Liver (tissue), 9 donors: ENCODE results near the gene FHOD1. TPM values are rescaled to one million over a fixed set of nuclear protein-coding genes. Genes with fewer than 3 reads are reported as not detected.

ENCODE experiments used
- DNase-seq: peaks from one replicate; pipeline ENCODE4 v3.0.0-alpha.2; 2017; ENCODE audit warnings: low spot score
- H3K27ac ChIP-seq, 2 donors: one replicate each; pipeline ENCODE4 v1.7.0; 2013; ENCODE audit warnings: inconsistent platforms in 2 of 2, low read length in 2 of 2, control low read depth in 1 of 2, low read depth in 1 of 2, mild to moderate bottlenecking in 1 of 2
- H3K27me3 ChIP-seq, 4 donors: one replicate each; pipeline versions ENCODE4 v1.6.1 to v1.7.0; 2013; ENCODE audit warnings: low read length in 3 of 4, inconsistent platforms in 1 of 4, mild to moderate bottlenecking in 1 of 4, moderate library complexity in 1 of 4; ENCODE audit not compliant: control insufficient read depth in 4 of 4, insufficient read depth in 4 of 4
- H3K36me3 ChIP-seq, 4 donors: one replicate each; pipeline versions ENCODE4 v1.6.1 to v1.7.0; 2013; ENCODE audit warnings: low read length in 3 of 4, mild to moderate bottlenecking in 3 of 4, low read depth in 1 of 4, moderate library complexity in 1 of 4; ENCODE audit not compliant: control insufficient read depth in 4 of 4, insufficient read depth in 3 of 4
- H3K4me1 ChIP-seq, 4 donors: one replicate each; pipeline versions ENCODE4 v1.6.1 to v1.7.0; 2013; ENCODE audit warnings: low read length in 3 of 4, mild to moderate bottlenecking in 3 of 4, moderate library complexity in 1 of 4; ENCODE audit not compliant: control insufficient read depth in 4 of 4, insufficient read depth in 4 of 4
- H3K4me3 ChIP-seq, 3 donors: one replicate each; pipeline versions ENCODE4 v1.6.1 to v1.7.0; 2013; ENCODE audit warnings: low read length in 3 of 3, control low read depth in 1 of 3, low read depth in 1 of 3, mild to moderate bottlenecking in 1 of 3
- H3K9ac ChIP-seq, 2 donors: one replicate each; pipeline ENCODE4 v1.7.0; 2013; ENCODE audit warnings: low read length in 2 of 2, mild to moderate bottlenecking in 2 of 2, moderate library complexity in 2 of 2, control low read depth in 1 of 2, low read depth in 1 of 2
- H3K9me3 ChIP-seq, 4 donors: one replicate each; pipeline versions ENCODE4 v1.6.1 to v1.7.0; 2013; ENCODE audit warnings: low read length in 3 of 4; ENCODE audit not compliant: control insufficient read depth in 4 of 4
- EGR1 ChIP-seq, 2 donors: IDR thresholded peaks; 2 replicates each; pipeline ENCODE4 v1.6.1; 2016 to 2018; ENCODE audit warnings: antibody characterized with exemption in 2 of 2, low read depth in 2 of 2
- FOXA1 ChIP-seq: IDR thresholded peaks from 2 replicates; pipeline ENCODE4 v1.6.1; 2016; ENCODE audit warnings: antibody characterized with exemption
- FOXA2 ChIP-seq: IDR thresholded peaks from 2 replicates; pipeline ENCODE4 v1.6.1; 2016; ENCODE audit warnings: antibody characterized with exemption
- GABPA ChIP-seq, 2 donors: IDR thresholded peaks in 1 of 2; conservative IDR thresholded peaks in 1 of 2; 2 replicates each; pipeline ENCODE4 v1.6.1; 2016; ENCODE audit warnings: antibody characterized with exemption in 2 of 2, mild to moderate bottlenecking in 1 of 2, moderate library complexity in 1 of 2
- HNF4A ChIP-seq, 2 donors: conservative IDR thresholded peaks; 2 replicates each; pipeline ENCODE4 v1.6.1; 2016; ENCODE audit warnings: antibody characterized with exemption in 2 of 2, mild to moderate bottlenecking in 2 of 2
- JUND ChIP-seq, 2 donors: IDR thresholded peaks; 2 replicates each; pipeline ENCODE4 v1.6.1; 2016; ENCODE audit warnings: antibody characterized with exemption in 2 of 2
- NR2F2 ChIP-seq: IDR thresholded peaks from 2 replicates; pipeline ENCODE4 v1.6.1; 2016; ENCODE audit warnings: antibody characterized with exemption
- RAD21 ChIP-seq, 2 donors: IDR thresholded peaks; 2 replicates each; pipeline ENCODE4 v1.6.1; 2016; ENCODE audit warnings: antibody characterized with exemption in 2 of 2, mild to moderate bottlenecking in 2 of 2
- RXRA ChIP-seq, 2 donors: IDR thresholded peaks; 2 replicates each; pipeline ENCODE4 v1.6.1; 2017 to 2018; ENCODE audit warnings: antibody characterized with exemption in 2 of 2, mild to moderate bottlenecking in 1 of 2
- SP1 ChIP-seq: IDR thresholded peaks from 2 replicates; pipeline ENCODE4 v1.6.1; 2018; ENCODE audit warnings: antibody characterized with exemption, mild to moderate bottlenecking
- TAF1 ChIP-seq: conservative IDR thresholded peaks from 2 replicates; pipeline ENCODE4 v1.6.1; 2016; ENCODE audit warnings: antibody characterized with exemption, mild to moderate bottlenecking
- YY1 ChIP-seq: IDR thresholded peaks from 2 replicates; pipeline ENCODE4 v1.6.1; 2016; ENCODE audit warnings: antibody characterized with exemption, mild to moderate bottlenecking
- WGBS: extraction: QIAGEN DNeasy Blood & Tissue Kit; methylation state at CpG from one replicate; pipeline ENCODE4 v1.1.7; 2013; 5-methylcytosine and 5-hydroxymethylcytosine counted together
- polyA plus RNA-seq, 2 donors: library from polyadenylated mRNA; stranded (reverse) in 1 of 2; unstranded in 1 of 2; fragments of 200-250 nt in 1 of 2; fragments of >200 nt in 1 of 2; fragmentation: Nextera tagmentation in 1 of 2; extraction: Ambion mirVana in 1 of 2; gene quantifications; one replicate each; pipeline versions ENCODE4 v1.2.1 to v1.2.3, GENCODE V29; 2013 to 2015
- total RNA-seq, 2 donors: library from RNA; depleted of rRNA; stranded (reverse); fragments of >200 nt; gene quantifications; one replicate each; pipeline ENCODE4 v1.2.3, GENCODE V29; 2014
- TF ChIP-seq, protein P1 (sequence below): fragments of 150-350 bp; IDR thresholded peaks from 2 replicates; pipeline ENCODE4 v1.5.1; 2017; ENCODE audit warnings: improper control_type of control experiment, low read depth, low read length; ENCODE audit not compliant: missing input control
- TF ChIP-seq, protein P2 (sequence below): IDR thresholded peaks from 2 replicates; pipeline ENCODE4 v1.6.1; 2016; ENCODE audit warnings: antibody characterized with exemption
- TF ChIP-seq, protein P3 (sequence below): IDR thresholded peaks from 2 replicates; pipeline ENCODE4 v1.6.1; 2016; ENCODE audit warnings: antibody characterized with exemption
- TF ChIP-seq, protein P4 (sequence below): IDR thresholded peaks from 2 replicates; pipeline ENCODE4 v1.6.1; 2016; ENCODE audit warnings: antibody characterized with exemption, mild to moderate bottlenecking
- donor health status: healthy.
- donor health status: healthy.
- donor health status: healthy.
- donor health status: healthy.
- donor health status: healthy.

Gene FHOD1
- total and polyA plus RNA-seq, 4 donors, result 2.2 to 6.4 (median 4.1) TPM

DNA sequence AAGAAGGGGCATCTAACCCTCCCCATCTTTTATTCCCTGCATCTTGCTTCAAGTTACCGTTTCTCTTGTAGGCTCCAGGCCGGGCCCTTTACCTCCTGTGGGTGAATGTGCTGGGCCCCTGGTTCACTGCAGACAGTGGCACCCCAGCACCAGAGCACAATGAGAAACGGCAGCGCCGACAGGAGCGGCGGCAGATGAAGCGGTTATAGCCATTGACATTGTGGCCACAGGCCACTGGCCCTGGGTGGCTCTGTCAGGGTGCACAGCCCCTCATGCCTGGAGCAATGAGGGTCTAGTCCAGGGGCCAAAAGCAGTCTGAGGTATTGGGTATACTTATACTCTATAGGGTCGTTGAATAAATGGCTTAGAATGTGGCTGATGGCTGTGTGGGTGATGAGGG is 18.4 kb downstream of the FHOD1 start:
- TF ChIP-seq FOXA2 (no peak), FOXA1 (no peak), GABPA (IDR thresholded peaks at IDR 0.05 in 1 of 2, conservative IDR thresholded peaks at IDR 0.05 in 1 of 2) (no peak), HNF4A (conservative IDR thresholded peaks at IDR 0.05) (no peak), EGR1 (IDR thresholded peaks at IDR 0.05; ENCODE audit: low read depth in 2 of 2) (no peak), SP1 (no peak), TAF1 (no peak), RXRA (IDR thresholded peaks at IDR 0.05) (no peak), NR2F2 (no peak), YY1 (no peak), JUND (IDR thresholded peaks at IDR 0.05) (no peak), RAD21 (IDR thresholded peaks at IDR 0.05) (no peak)
- TF ChIP-seq, protein P1, sequence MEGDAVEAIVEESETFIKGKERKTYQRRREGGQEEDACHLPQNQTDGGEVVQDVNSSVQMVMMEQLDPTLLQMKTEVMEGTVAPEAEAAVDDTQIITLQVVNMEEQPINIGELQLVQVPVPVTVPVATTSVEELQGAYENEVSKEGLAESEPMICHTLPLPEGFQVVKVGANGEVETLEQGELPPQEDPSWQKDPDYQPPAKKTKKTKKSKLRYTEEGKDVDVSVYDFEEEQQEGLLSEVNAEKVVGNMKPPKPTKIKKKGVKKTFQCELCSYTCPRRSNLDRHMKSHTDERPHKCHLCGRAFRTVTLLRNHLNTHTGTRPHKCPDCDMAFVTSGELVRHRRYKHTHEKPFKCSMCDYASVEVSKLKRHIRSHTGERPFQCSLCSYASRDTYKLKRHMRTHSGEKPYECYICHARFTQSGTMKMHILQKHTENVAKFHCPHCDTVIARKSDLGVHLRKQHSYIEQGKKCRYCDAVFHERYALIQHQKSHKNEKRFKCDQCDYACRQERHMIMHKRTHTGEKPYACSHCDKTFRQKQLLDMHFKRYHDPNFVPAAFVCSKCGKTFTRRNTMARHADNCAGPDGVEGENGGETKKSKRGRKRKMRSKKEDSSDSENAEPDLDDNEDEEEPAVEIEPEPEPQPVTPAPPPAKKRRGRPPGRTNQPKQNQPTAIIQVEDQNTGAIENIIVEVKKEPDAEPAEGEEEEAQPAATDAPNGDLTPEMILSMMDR, result no peak
- TF ChIP-seq, protein P2, sequence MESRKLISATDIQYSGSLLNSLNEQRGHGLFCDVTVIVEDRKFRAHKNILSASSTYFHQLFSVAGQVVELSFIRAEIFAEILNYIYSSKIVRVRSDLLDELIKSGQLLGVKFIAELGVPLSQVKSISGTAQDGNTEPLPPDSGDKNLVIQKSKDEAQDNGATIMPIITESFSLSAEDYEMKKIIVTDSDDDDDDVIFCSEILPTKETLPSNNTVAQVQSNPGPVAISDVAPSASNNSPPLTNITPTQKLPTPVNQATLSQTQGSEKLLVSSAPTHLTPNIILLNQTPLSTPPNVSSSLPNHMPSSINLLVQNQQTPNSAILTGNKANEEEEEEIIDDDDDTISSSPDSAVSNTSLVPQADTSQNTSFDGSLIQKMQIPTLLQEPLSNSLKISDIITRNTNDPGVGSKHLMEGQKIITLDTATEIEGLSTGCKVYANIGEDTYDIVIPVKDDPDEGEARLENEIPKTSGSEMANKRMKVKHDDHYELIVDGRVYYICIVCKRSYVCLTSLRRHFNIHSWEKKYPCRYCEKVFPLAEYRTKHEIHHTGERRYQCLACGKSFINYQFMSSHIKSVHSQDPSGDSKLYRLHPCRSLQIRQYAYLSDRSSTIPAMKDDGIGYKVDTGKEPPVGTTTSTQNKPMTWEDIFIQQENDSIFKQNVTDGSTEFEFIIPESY, result no peak
- TF ChIP-seq, protein P3, sequence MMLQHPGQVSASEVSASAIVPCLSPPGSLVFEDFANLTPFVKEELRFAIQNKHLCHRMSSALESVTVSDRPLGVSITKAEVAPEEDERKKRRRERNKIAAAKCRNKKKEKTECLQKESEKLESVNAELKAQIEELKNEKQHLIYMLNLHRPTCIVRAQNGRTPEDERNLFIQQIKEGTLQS, result no peak
- TF ChIP-seq, protein P4, sequence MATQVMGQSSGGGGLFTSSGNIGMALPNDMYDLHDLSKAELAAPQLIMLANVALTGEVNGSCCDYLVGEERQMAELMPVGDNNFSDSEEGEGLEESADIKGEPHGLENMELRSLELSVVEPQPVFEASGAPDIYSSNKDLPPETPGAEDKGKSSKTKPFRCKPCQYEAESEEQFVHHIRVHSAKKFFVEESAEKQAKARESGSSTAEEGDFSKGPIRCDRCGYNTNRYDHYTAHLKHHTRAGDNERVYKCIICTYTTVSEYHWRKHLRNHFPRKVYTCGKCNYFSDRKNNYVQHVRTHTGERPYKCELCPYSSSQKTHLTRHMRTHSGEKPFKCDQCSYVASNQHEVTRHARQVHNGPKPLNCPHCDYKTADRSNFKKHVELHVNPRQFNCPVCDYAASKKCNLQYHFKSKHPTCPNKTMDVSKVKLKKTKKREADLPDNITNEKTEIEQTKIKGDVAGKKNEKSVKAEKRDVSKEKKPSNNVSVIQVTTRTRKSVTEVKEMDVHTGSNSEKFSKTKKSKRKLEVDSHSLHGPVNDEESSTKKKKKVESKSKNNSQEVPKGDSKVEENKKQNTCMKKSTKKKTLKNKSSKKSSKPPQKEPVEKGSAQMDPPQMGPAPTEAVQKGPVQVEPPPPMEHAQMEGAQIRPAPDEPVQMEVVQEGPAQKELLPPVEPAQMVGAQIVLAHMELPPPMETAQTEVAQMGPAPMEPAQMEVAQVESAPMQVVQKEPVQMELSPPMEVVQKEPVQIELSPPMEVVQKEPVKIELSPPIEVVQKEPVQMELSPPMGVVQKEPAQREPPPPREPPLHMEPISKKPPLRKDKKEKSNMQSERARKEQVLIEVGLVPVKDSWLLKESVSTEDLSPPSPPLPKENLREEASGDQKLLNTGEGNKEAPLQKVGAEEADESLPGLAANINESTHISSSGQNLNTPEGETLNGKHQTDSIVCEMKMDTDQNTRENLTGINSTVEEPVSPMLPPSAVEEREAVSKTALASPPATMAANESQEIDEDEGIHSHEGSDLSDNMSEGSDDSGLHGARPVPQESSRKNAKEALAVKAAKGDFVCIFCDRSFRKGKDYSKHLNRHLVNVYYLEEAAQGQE, result no peak
- no peak overlapping the region for H3K4me3 ChIP-seq
- H3K36me3 ChIP-seq, result peaks cover 7 to 19% (median 17%) of the 10 kb centered on the region in 4 donors
- no peaks in the 10 kb centered on the region for H3K9me3 ChIP-seq
- no peaks in the 10 kb centered on the region for H3K27me3 ChIP-seq
- H3K4me1 ChIP-seq, result peaks cover 2 to 42% (median 25%) of the 10 kb centered on the region in 4 donors
- WGBS, result 91% methylated on average over 9 of the region's 9 CpGs
- no peak overlapping the region for H3K27ac ChIP-seq
- no peak for DNase-seq
- H3K9ac ChIP-seq, result no peak overlapping the region
